ENCODE data around the gene HRH4.

HRH4 gene

DNA sequence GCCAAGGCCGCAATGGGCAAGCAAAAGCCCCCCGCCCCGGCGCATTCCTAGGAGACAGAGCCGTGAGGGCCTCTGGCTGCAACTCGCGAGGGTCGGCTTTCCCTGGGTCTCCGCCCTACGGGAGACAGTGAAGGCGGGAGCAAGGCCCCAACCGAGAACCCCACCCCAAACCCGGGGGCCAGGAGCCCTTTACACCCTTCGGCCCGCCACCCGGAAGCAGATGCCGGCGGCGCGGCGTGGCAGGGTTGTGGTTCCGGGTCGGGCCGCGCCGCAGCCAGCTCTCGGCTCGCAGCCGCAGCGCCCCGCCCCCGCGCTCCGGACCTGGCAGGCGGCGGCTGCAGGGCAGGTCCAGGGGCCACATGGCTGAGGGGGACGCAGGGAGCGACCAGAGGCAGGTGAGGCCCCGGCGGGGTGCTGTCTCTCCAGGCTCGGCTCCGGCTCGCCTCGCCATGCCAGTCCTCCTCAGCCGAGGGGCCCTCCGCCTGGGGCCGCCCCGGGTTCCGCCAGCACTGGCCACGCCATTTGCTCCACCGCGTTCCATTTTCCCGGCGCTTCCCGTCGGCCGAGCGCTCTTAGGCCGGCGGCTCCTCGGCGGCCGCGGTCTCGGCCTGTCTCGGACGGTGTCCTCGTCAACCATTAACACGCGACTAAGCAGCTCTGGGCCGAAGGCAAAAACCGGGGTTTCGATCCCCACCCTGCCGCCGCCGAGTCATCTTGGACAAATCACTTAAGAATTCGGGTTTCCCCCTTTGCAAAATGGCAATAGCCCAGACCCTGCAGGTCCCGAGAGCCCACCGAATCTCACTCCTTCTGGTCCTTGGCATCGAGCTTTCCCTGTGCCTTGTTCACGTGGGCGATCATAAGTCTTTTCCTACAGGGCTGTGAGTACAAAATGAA is 33.8 kb upstream of the HRH4 start, which contains the start of gene IMPACT:
Gene IMPACT (plus strand): TSS at position 273 of the 897 bp plus-strand sequence. CDS start 87 bp downstream, at position 360.
- no peak for TF ChIP-seq CTCF (IDR thresholded peaks at IDR 0.05; ENCODE audit: low read depth, low read length)
- peak within 1 kb of the TSS; percentile 77 for H3K4me3 ChIP-seq (ENCODE audit: low read depth, low read length)

GRCh38 chr18:24427484-24427883 is 33.0 kb upstream of the HRH4 start:
- no peak for TF ChIP-seq CTCF (IDR thresholded peaks at IDR 0.05; ENCODE audit: low read depth, low read length)
- H3K4me3 ChIP-seq (ENCODE audit: low read depth, low read length) = peak overlapping the region; percentile 77

- TF ChIP-seq CTCF (IDR thresholded peaks at IDR 0.05; ENCODE audit: low read depth, low read length) = no peak
- H3K4me3 ChIP-seq (ENCODE audit: low read depth, low read length) = no peak overlapping the region
Measured at GRCh38 chr18:24428709-24429108, 31.7 kb upstream of the HRH4 start.

DNA sequence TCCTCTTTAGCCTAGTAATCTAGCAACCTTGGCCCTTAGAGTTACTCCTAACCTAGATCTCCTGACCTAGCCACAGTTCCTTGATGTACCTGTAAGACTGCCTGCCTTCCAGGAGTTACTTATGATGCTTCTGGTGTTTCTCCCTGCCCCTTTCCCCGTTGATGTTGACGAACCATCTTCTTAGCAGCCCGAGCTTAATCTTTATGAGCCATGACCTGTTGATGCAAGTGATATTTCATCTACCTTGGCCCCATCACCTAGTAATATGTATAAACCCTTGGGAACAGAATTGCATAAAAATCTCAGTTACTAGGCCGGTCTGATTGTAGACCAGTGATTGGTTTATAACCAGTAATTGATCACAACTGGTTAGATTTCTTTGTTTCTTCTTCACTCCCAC is 31.2 kb upstream of the HRH4 start:
- no peak for TF ChIP-seq CTCF (IDR thresholded peaks at IDR 0.05; ENCODE audit: low read depth, low read length)
- H3K4me3 ChIP-seq (ENCODE audit: low read depth, low read length) = no peak overlapping the region

DNA sequence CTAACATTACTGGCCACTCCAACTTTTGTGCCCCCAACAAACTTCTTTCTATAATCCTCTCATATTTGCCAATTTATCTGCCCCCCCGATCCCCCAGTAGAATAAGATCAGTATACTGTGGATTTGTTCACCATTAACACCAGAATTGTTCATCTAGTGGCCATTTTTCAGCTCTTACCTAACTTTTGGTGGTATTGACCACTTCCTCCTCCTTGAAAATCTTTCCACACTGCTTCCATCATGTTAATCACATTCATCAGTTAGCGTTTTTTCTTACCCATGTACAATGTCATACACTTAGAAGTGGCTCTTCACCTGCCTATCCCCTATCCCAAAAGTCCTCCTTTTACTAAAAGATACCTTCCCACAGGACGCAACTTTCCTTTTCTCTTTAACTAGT is 27.8 kb upstream of the HRH4 start:
- no peak overlapping the region for H3K4me3 ChIP-seq (ENCODE audit: low read depth, low read length)
- no peak for TF ChIP-seq CTCF (IDR thresholded peaks at IDR 0.05; ENCODE audit: low read depth, low read length)

- no peak for TF ChIP-seq CTCF (IDR thresholded peaks at IDR 0.05; ENCODE audit: low read depth, low read length)
- no peak overlapping the region for H3K4me3 ChIP-seq (ENCODE audit: low read depth, low read length)
Measured at GRCh38 chr18:24436939-24437338, 23.5 kb upstream of the HRH4 start.

DNA sequence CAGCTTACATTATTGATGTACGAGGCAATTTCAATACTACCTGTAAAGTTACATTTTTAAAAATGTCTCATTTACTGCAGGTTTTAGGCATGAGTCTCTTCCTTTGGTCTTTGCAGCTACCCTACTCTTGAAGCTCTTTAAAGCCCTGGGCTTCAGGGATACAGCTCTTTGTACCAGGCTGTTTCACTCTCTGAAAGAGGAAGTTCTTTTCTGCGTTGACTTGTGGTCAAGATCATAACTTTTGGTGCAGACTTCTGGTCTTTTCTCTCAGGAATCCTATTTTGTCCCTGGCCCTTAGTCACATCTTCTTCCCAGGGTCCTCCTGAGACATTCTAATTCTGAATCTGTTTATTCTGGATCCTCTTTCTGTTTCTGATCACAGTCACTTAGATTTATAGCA is 16.6 kb upstream of the HRH4 start:
- TF ChIP-seq CTCF (IDR thresholded peaks at IDR 0.05; ENCODE audit: low read depth, low read length) = no peak
- no peak overlapping the region for H3K4me3 ChIP-seq (ENCODE audit: low read depth, low read length)
